Measurements from ENCODE around the gene TCAIM. TPM values are rescaled to one million over a fixed set of nuclear protein-coding genes. Genes with fewer than 3 reads are reported as not detected.

Gene TCAIM
- total and polyA plus RNA-seq, 2 donors (not counting 3 experiments of a cell fraction or from before 2014, with no cell fraction given): 9.2 to 18.2 TPM

DNA sequence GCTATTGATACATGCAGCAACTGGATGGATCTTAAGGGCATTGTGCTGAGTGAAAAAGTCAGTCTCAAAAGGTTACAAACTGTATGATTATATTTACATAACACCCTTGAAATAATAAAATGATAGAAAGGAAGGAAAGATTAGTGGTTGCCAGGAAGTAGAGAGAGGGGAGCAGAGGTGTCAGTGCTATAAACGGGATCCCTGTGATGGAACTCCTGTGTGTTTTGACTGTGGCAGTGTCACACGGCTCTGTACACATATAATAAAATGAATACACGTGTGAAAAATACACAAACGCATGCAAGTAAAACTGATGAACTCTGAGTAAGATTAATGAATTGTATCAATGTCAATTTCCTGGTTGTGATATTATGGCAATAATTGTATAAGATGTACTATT, 60.3 kb downstream of the TCAIM start:
- CTCF ChIA-PET: no interaction called here
- POLR2A ChIA-PET: no interaction called here
- FAIRE-seq: peak; percentile 28
- Histone ChIP-seq H3K27ac (ENCODE audit: insufficient read depth, low read depth, low read length) (no peak overlapping the region), H3K9me1 (replicated peaks; ENCODE audit: control insufficient read depth, extremely low read depth, insufficient read depth, low read length) (no peaks in the 10 kb centered on the region), H3K4me1 (ENCODE audit: control insufficient read depth, extremely low read depth, insufficient read depth, low read length) (no peaks in the 10 kb centered on the region), H4K20me1 (replicated peaks; ENCODE audit: control insufficient read depth, extremely low read depth, insufficient read depth, low read length) (no peaks in the 10 kb centered on the region), H3K4me3 (replicated peaks in 1 of 3; ENCODE audit: insufficient read depth in 1 of 3, low read depth in 1 of 3, low read length in 3 of 3) (no peak overlapping the region), H3K9me3 (replicated peaks; ENCODE audit: control insufficient read depth, insufficient read depth, low read length) (no peaks in the 10 kb centered on the region), H3K27me3 (ENCODE audit: control insufficient read depth in 2 of 2, insufficient read depth in 2 of 2, low read length in 2 of 2) (no peaks in the 10 kb centered on the region), H2AFZ (ENCODE audit: low read depth, low read length) (no peak overlapping the region), H3K9ac (replicated peaks; ENCODE audit: extremely low read depth, insufficient read depth, low read length) (no peak overlapping the region), H3K79me2 (ENCODE audit: control insufficient read depth, insufficient read depth, low read length) (no peaks in the 10 kb centered on the region), H3K36me3 (ENCODE audit: control insufficient read depth in 2 of 2, extremely low read depth in 1 of 2, insufficient read depth in 2 of 2, low read length in 2 of 2) (peaks cover 0 to 3% of the 10 kb centered on the region in 2 experiments), H3K4me2 (ENCODE audit: insufficient read depth, low read length) (no peak overlapping the region)
- TF ChIP-seq, protein P1, sequence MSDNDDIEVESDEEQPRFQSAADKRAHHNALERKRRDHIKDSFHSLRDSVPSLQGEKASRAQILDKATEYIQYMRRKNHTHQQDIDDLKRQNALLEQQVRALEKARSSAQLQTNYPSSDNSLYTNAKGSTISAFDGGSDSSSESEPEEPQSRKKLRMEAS (IDR thresholded peaks at IDR 0.05; ENCODE audit: insufficient read depth, insufficient read length): no peak
- no peak for TF ChIP-seq EZH2 (IDR thresholded peaks at IDR 0.05; ENCODE audit: borderline replicate concordance, low read depth, low read length, severe bottlenecking)
- TF ChIP-seq MYC (IDR thresholded peaks at IDR 0.05; ENCODE audit: low read depth, low read length): no peak
- no peak for TF ChIP-seq GATA2 (IDR thresholded peaks at IDR 0.05; ENCODE audit: insufficient read depth, insufficient read length, low read depth, low read length)
- no peak for TF ChIP-seq POLR2A (IDR thresholded peaks at IDR 0.05; ENCODE audit: low read depth, low read length)
- no peak for TF ChIP-seq FOS (IDR thresholded peaks at IDR 0.05; ENCODE audit: borderline replicate concordance, insufficient read depth, low read length)
- no peak for TF ChIP-seq POLR2AphosphoS5 (IDR thresholded peaks at IDR 0.05; ENCODE audit: insufficient read depth, low read depth, low read length)
- no peak for TF ChIP-seq JUN (IDR thresholded peaks at IDR 0.05; ENCODE audit: borderline replicate concordance, insufficient read depth, insufficient read length, low read depth)
- TF ChIP-seq, protein P2, sequence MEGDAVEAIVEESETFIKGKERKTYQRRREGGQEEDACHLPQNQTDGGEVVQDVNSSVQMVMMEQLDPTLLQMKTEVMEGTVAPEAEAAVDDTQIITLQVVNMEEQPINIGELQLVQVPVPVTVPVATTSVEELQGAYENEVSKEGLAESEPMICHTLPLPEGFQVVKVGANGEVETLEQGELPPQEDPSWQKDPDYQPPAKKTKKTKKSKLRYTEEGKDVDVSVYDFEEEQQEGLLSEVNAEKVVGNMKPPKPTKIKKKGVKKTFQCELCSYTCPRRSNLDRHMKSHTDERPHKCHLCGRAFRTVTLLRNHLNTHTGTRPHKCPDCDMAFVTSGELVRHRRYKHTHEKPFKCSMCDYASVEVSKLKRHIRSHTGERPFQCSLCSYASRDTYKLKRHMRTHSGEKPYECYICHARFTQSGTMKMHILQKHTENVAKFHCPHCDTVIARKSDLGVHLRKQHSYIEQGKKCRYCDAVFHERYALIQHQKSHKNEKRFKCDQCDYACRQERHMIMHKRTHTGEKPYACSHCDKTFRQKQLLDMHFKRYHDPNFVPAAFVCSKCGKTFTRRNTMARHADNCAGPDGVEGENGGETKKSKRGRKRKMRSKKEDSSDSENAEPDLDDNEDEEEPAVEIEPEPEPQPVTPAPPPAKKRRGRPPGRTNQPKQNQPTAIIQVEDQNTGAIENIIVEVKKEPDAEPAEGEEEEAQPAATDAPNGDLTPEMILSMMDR (IDR thresholded peaks at IDR 0.05; ENCODE audit: extremely low read depth in 1 of 2, insufficient read depth in 1 of 2, low read depth in 1 of 2, low read length in 2 of 2): no peak
- dilution Hi-C loops (cut with MboI; ENCODE audit: extremely low pct_ligation_motif_present, low sequenced_read_pairs): no loop called here
- DNase-seq (ENCODE audit: low read depth, low spot score): no peak
- intact Hi-C loops (cut with micrococcal nuclease): no loop called here
- no TSS peak for BruUV-seq (replicated peaks)
